ENCODE data around the gene KCNV2. TPM values are rescaled to one million over a fixed set of nuclear protein-coding genes. Genes with fewer than 3 reads are reported as not detected.

The KCNV2 gene
- total and polyA plus RNA-seq, 2 donors (not counting 1 experiment from before 2014, with no cell fraction given), result not detected

DNA sequence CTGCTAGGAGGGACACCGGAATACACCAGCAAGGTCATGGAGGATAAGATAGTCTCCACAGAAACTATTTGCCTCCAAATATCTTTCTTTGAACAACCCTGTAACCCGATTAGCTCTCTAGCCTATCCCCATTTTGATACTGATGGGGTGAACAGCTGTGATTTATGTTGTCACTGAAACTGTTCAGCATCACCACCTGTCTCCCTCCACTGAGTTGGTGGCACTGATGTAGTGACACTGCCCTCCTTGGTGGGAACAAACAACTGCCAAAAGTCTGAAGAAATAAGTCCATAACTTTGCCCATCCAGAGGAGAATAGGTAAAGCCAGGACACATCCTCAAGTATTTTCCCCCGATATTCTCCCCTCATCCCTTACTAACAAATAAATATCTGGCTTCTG is 24.3 kb upstream of the KCNV2 start:
- Histone ChIP-seq H3K4me2 (ENCODE audit: extremely low read depth, insufficient read depth, low read length) (no peak overlapping the region), H3K4me1 (ENCODE audit: control insufficient read depth, extremely low read depth, insufficient read depth, low read length) (no peaks in the 10 kb centered on the region), H3K27me3 (ENCODE audit: control insufficient read depth, insufficient read depth, low read length) (no peaks in the 10 kb centered on the region), H3K4me3 (replicated peaks in 1 of 4; ENCODE audit: control extremely low read depth in 1 of 4, insufficient read depth in 1 of 4, low read depth in 3 of 4, low read length in 4 of 4) (no peak overlapping the region), H3K36me3 (ENCODE audit: control insufficient read depth, insufficient read depth, low read length) (no peaks in the 10 kb centered on the region), H3K27ac (ENCODE audit: insufficient read depth, low read length) (no peak overlapping the region), H4K20me1 (ENCODE audit: control insufficient read depth, extremely low read depth, insufficient read depth, low read length) (no peaks in the 10 kb centered on the region), H2AFZ (ENCODE audit: low read length) (no peak overlapping the region), H3K9ac (ENCODE audit: insufficient read depth, low read length) (no peak overlapping the region), H3K79me2 (ENCODE audit: control insufficient read depth, insufficient read depth, low read length) (no peaks in the 10 kb centered on the region), H3K9me3 (ENCODE audit: control insufficient read depth, insufficient read depth, low read depth, low read length) (no peaks in the 10 kb centered on the region)
- DNase-seq (ENCODE audit: low read depth in 2 of 2), result no peak
- TF ChIP-seq, protein P1, sequence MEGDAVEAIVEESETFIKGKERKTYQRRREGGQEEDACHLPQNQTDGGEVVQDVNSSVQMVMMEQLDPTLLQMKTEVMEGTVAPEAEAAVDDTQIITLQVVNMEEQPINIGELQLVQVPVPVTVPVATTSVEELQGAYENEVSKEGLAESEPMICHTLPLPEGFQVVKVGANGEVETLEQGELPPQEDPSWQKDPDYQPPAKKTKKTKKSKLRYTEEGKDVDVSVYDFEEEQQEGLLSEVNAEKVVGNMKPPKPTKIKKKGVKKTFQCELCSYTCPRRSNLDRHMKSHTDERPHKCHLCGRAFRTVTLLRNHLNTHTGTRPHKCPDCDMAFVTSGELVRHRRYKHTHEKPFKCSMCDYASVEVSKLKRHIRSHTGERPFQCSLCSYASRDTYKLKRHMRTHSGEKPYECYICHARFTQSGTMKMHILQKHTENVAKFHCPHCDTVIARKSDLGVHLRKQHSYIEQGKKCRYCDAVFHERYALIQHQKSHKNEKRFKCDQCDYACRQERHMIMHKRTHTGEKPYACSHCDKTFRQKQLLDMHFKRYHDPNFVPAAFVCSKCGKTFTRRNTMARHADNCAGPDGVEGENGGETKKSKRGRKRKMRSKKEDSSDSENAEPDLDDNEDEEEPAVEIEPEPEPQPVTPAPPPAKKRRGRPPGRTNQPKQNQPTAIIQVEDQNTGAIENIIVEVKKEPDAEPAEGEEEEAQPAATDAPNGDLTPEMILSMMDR (conservative IDR thresholded peaks at IDR 0.05 in 1 of 2, IDR thresholded peaks at IDR 0.05 in 1 of 2; ENCODE audit: low read depth in 1 of 2, low read length in 2 of 2), result no peak

- H3K4me1 ChIP-seq (ENCODE audit: control insufficient read depth, extremely low read depth, insufficient read depth, low read length), result no peaks in the 10 kb centered on the region
- H2AFZ ChIP-seq (ENCODE audit: low read length), result no peak overlapping the region
- H4K20me1 ChIP-seq (ENCODE audit: control insufficient read depth, extremely low read depth, insufficient read depth, low read length), result no peaks in the 10 kb centered on the region
- TF ChIP-seq EZH2 (IDR thresholded peaks at IDR 0.05; ENCODE audit: low read length, missing control alignments), result no peak
- TF ChIP-seq, protein P1 (conservative IDR thresholded peaks at IDR 0.05 in 1 of 2, IDR thresholded peaks at IDR 0.05 in 1 of 2; ENCODE audit: low read depth in 1 of 2, low read length in 2 of 2), result no peak
- H3K9me3 ChIP-seq (ENCODE audit: control insufficient read depth, insufficient read depth, low read depth, low read length), result no peaks in the 10 kb centered on the region
- DNase-seq (ENCODE audit: low read depth in 2 of 2), result no peak
- no peak overlapping the region for H3K27ac ChIP-seq (ENCODE audit: insufficient read depth, low read length)
- no peaks in the 10 kb centered on the region for H3K27me3 ChIP-seq (ENCODE audit: control insufficient read depth, insufficient read depth, low read length)
- H3K4me3 ChIP-seq (replicated peaks in 1 of 4; ENCODE audit: control extremely low read depth in 1 of 4, insufficient read depth in 1 of 4, low read depth in 3 of 4, low read length in 4 of 4), result no peak overlapping the region
- H3K79me2 ChIP-seq (ENCODE audit: control insufficient read depth, insufficient read depth, low read length), result no peaks in the 10 kb centered on the region
- no peak overlapping the region for H3K4me2 ChIP-seq (ENCODE audit: extremely low read depth, insufficient read depth, low read length)
- H3K36me3 ChIP-seq (ENCODE audit: control insufficient read depth, insufficient read depth, low read length), result no peaks in the 10 kb centered on the region
- no peak overlapping the region for H3K9ac ChIP-seq (ENCODE audit: insufficient read depth, low read length)
These were observed 19.8 kb upstream of the KCNV2 start for GRCh38 chr9:2697492-2697891.

- Histone ChIP-seq H3K36me3 (ENCODE audit: control insufficient read depth, insufficient read depth, low read length) (no peaks in the 10 kb centered on the region), H3K4me3 (replicated peaks in 1 of 4; ENCODE audit: control extremely low read depth in 1 of 4, insufficient read depth in 1 of 4, low read depth in 3 of 4, low read length in 4 of 4) (no peak overlapping the region), H3K27me3 (ENCODE audit: control insufficient read depth, insufficient read depth, low read length) (no peaks in the 10 kb centered on the region), H2AFZ (ENCODE audit: low read length) (no peak overlapping the region), H3K27ac (ENCODE audit: insufficient read depth, low read length) (no peak overlapping the region), H3K9ac (ENCODE audit: insufficient read depth, low read length) (no peak overlapping the region), H3K79me2 (ENCODE audit: control insufficient read depth, insufficient read depth, low read length) (no peaks in the 10 kb centered on the region), H3K4me1 (ENCODE audit: control insufficient read depth, extremely low read depth, insufficient read depth, low read length) (no peaks in the 10 kb centered on the region), H4K20me1 (ENCODE audit: control insufficient read depth, extremely low read depth, insufficient read depth, low read length) (no peaks in the 10 kb centered on the region), H3K4me2 (ENCODE audit: extremely low read depth, insufficient read depth, low read length) (no peak overlapping the region), H3K9me3 (ENCODE audit: control insufficient read depth, insufficient read depth, low read depth, low read length) (no peaks in the 10 kb centered on the region)
- no peak for DNase-seq (ENCODE audit: low read depth in 2 of 2)
- TF ChIP-seq, protein P1 (conservative IDR thresholded peaks at IDR 0.05 in 1 of 2, IDR thresholded peaks at IDR 0.05 in 1 of 2; ENCODE audit: low read depth in 1 of 2, low read length in 2 of 2), result no peak
- TF ChIP-seq EZH2 (IDR thresholded peaks at IDR 0.05; ENCODE audit: low read length, missing control alignments), result no peak
These were observed 16.9 kb upstream of the KCNV2 start for GRCh38 chr9:2700398-2700797.
